HG02798 (cell line): ENCODE data around the gene PLEKHO2.
A peak's percentile ranks its signal among the peaks of the same experiment; 100 is the strongest.

Source experiments
- ATAC-seq: cut with Tn5 transposase; IDR thresholded peaks from one replicate; pipeline ENCODE4 v1.9.1; 2021; ENCODE audit warnings: mild to moderate bottlenecking; ENCODE audit not compliant: unreplicated experiment, poor library complexity

Gene PLEKHO2

GRCh38 chr15:64825431-64826294, 16.1 kb upstream of the PLEKHO2 start, which contains the start of gene PIF1:
Gene PIF1, minus strand, starts transcription at chr15:64825647. Its CDS starts 1,312 bp downstream, at chr15:64824335.
- peak; percentile 82 for ATAC-seq

GRCh38 chr15:64828985-64829384, 12.7 kb upstream of the PLEKHO2 start:
- no peak for ATAC-seq

- ATAC-seq = no peak
Measured at GRCh38 chr15:64833690-64834089, 8.0 kb upstream of the PLEKHO2 start.

- no peak for ATAC-seq
Measured at GRCh38 chr15:64836023-64836536, 5.6 kb upstream of the PLEKHO2 start.

- no peak for ATAC-seq
Measured at GRCh38 chr15:64837502-64837901, 4.2 kb upstream of the PLEKHO2 start.

GRCh38 chr15:64841060-64841343, 713 bp upstream of the PLEKHO2 start:
- ATAC-seq = no peak

- ATAC-seq = no peak
Measured at GRCh38 chr15:64842096-64842939, 603 bp downstream of the PLEKHO2 start.

- no peak for ATAC-seq
Measured at GRCh38 chr15:64842986-64843561, 1.4 kb downstream of the PLEKHO2 start.

GRCh38 chr15:64843991-64844390, 2.3 kb downstream of the PLEKHO2 start:
- no peak for ATAC-seq

GRCh38 chr15:64844576-64845145, 2.9 kb downstream of the PLEKHO2 start:
- ATAC-seq = no peak

GRCh38 chr15:64845183-64845611, 3.5 kb downstream of the PLEKHO2 start:
- no peak for ATAC-seq

GRCh38 chr15:64845831-64846595, 4.3 kb downstream of the PLEKHO2 start:
- no peak for ATAC-seq

- ATAC-seq = no peak
Measured at GRCh38 chr15:64847016-64847415, 5.3 kb downstream of the PLEKHO2 start.

GRCh38 chr15:64847448-64847847, 5.7 kb downstream of the PLEKHO2 start:
- ATAC-seq = no peak

GRCh38 chr15:64847876-64848716, 6.4 kb downstream of the PLEKHO2 start:
- ATAC-seq = no peak

- no peak for ATAC-seq
Measured at GRCh38 chr15:64850778-64851502, 9.2 kb downstream of the PLEKHO2 start.

GRCh38 chr15:64851503-64851840, 9.8 kb downstream of the PLEKHO2 start:
- no peak for ATAC-seq

GRCh38 chr15:64854041-64854440, 12.3 kb downstream of the PLEKHO2 start:
- ATAC-seq = no peak
